Pancreas (tissue), 10 donors: ENCODE measurements around the gene CDC14A. TPM values are rescaled to one million over a fixed set of nuclear protein-coding genes. Genes with fewer than 3 reads are reported as not detected.
"Not testable (repeated sequence)": the region's sequence is repeated elsewhere in the genome, so short reads cannot be mapped to it uniquely, and the experiment has no call there.

Source experiments
- ATAC-seq, 4 donors: fragments of 200-7000 bp; cut with Tn5 transposase; one replicate each; pipeline versions ENCODE4 v1.8.0 to v1.9.1; 2020; ENCODE audit warnings: mild to moderate bottlenecking in 4 of 4, moderate library complexity in 4 of 4
- DNase-seq, 6 donors: peaks; one replicate each; pipeline ENCODE4 v3.0.0-alpha.2; 2020
- FAIRE-seq: peaks from 2 replicates; lab custom pipeline; 2012; peaks lifted over from hg19 to GRCh38; lab: Jason Lieb, UNC
- H3K27ac ChIP-seq, 4 donors: fragments of 200-600 bp; sonication (generic); 1 replicate in 3 of 4; 2 replicates in 1 of 4; pipeline versions ENCODE4 v1.5.0 to v1.8.0; 2020
- H3K27me3 ChIP-seq, 4 donors: fragments of 200-600 bp; one replicate each; pipeline ENCODE4 v1.8.0; 2021
- H3K36me3 ChIP-seq, 3 donors: fragments of 200-600 bp; sonication (generic) in 1 of 3; one replicate each; pipeline versions ENCODE4 v1.5.0 to v1.8.0; 2020 to 2021
- H3K4me1 ChIP-seq, 3 donors: fragments of 200-600 bp; one replicate each; pipeline ENCODE4 v1.8.0; 2021
- H3K4me3 ChIP-seq, 4 donors: fragments of 200-600 bp; sonication (generic) in 2 of 4; one replicate each; pipeline versions ENCODE4 v1.5.0 to v1.8.0; 2020 to 2021
- H3K9me3 ChIP-seq, 4 donors: fragments of 200-600 bp; one replicate each; pipeline ENCODE4 v1.8.0; 2021
- CTCF ChIP-seq, 4 donors: fragments of 200-600 bp; sonication (generic) in 3 of 4; IDR thresholded peaks; one replicate each; pipeline versions ENCODE4 v1.5.0 to v1.8.0; 2021; ENCODE audit warnings: antibody characterized with exemption in 4 of 4
- WGBS, 2 donors: extraction: QIAGEN DNeasy Blood & Tissue Kit; methylation state at CpG; one replicate each; pipeline ENCODE4 v1.1.7; 2013; 5-methylcytosine and 5-hydroxymethylcytosine counted together
- intact Hi-C, 3 donors: fragments of 100-400 bp; cut with DNase I; formaldehyde crosslinking; loops; one replicate each; pipeline versions ENCODE4 v1.11.1 to v1.14.2; 2022
- polyA plus RNA-seq, 2 donors: library from polyadenylated mRNA; stranded (reverse); fragments of 200-250 nt; gene quantifications; one replicate each; pipeline ENCODE4 v1.2.3, GENCODE V29; 2013
- total RNA-seq, 6 donors: library from RNA; stranded (reverse); fragmentation: NEBNext Ultra II Directional in 4 of 6; extraction: Animal tissue kit (Norgen Biotek cat#: 25700) in 4 of 6; gene quantifications; one replicate each; pipeline versions ENCODE4 v1.2.1 to v1.2.4, GENCODE V29; 2021 to 2023
- donor health status: healthy with polysubstance abuse.
- donor health status: DM: no; HTN: no; CAD: no; lungs with moderate emphysema.
- donor health status: DM: no; HTN: no; CAD: no.
- donor health status: control.
- donor health status: control.
- donor health status: Bipolar disorder and iron deficiency.
- donor health status: DM: yes; HTN: yes; CAD: no.
- donor health status: DM: no; HTN: no; CAD: no.
- donor health status: DM: no; HTN: no; CAD: no.
- donor health status: DM: yes; HTN: yes; CAD: no.

The CDC14A gene
- total and polyA plus RNA-seq, 8 donors = 1.4 to 5.2 (median 3.0) TPM

GRCh38 chr1:100364697-100365096 is 12.4 kb downstream of the CDC14A start:
- intact Hi-C loops = no loop called here
- TF ChIP-seq CTCF (IDR thresholded peaks at IDR 0.05) = no peak
- no peak overlapping the region for H3K4me3 ChIP-seq
- no peaks in the 10 kb centered on the region for H3K9me3 ChIP-seq
- ATAC-seq (no peak), DNase-seq (no peak), FAIRE-seq (no peak)
- H3K27ac ChIP-seq = no peak overlapping the region
- no peaks in the 10 kb centered on the region for H3K27me3 ChIP-seq
- WGBS, 2 donors = 59 to 63% methylated on average over 3 of the region's 3 CpGs
- no peaks in the 10 kb centered on the region for H3K4me1 ChIP-seq
- H3K36me3 ChIP-seq = no peaks in the 10 kb centered on the region

DNA sequence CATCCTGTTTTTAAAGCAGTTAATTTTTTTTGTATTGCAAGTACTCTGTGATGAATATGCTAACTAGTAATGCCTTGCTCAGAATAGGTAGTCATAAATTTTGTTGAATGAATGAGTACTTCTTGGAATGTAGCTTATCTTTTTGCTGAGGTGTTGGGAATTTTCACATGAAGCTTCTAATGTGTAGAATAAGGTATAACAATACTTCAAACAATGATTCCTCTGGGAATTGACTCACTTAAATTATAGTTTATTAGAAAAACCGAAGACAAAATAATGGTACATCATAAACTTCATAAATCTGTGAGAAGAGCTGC is 13.9 kb downstream of the CDC14A start:
- FAIRE-seq = no peak
- Histone ChIP-seq H3K4me3 (no peak overlapping the region), H3K36me3 (no peaks in the 10 kb centered on the region), H3K27ac (no peak overlapping the region), H3K4me1 (no peaks in the 10 kb centered on the region), H3K9me3 (no peaks in the 10 kb centered on the region), H3K27me3 (no peaks in the 10 kb centered on the region)
- no peak for TF ChIP-seq CTCF (IDR thresholded peaks at IDR 0.05)
- intact Hi-C loops = no loop called here
- WGBS, 2 donors = 68 to 97% methylated on average over 1 of the region's 1 CpG
- no peak for DNase-seq
- no peak for ATAC-seq

DNA sequence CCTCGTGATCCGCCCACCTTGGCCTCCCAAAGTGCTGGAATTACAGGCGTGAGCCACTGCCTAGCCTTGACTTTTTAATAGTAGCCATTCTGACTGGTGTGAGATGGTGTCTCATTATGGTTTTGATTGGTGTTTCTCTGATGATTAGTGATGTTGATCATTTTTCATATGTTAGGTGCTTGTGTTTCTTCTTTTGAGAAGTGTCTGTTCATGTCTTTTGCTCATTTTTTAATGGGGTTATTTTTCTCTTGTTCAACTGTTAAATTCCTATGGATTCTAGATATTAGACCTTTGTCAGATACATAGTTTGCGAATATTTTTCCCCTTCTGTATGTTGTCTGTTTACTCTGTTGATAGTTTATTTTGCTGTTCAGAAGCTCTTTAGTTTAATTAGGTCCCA is 17.0 kb downstream of the CDC14A start:
- H3K27me3 ChIP-seq, intact Hi-C loops, H3K27ac ChIP-seq, H3K9me3 ChIP-seq, H3K36me3 ChIP-seq, FAIRE-seq, ATAC-seq, H3K4me3 ChIP-seq, DNase-seq, H3K4me1 ChIP-seq: not testable (repeated sequence)
- WGBS, 2 donors = 97 to 99% methylated on average over 4 of the region's 4 CpGs

DNA sequence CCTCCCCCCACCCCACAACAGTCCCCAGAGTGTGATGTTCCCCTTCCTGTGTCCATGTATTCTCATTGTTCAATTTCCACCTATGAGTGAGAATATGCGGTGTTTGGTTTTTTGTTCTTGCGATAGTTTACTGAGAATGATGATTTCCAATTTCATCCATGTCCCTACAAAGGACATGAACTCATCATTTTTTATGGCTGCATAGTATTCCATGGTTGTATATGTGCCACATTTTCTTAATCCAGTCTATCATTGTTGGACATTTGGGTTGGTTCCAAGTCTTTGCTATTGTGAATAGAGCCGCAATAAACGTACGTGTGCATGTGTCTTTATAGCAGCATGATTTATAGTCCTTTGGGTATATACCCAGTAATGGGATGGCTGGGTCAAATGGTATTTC is 21.6 kb downstream of the CDC14A start:
- H3K9me3 ChIP-seq, H3K4me3 ChIP-seq, H3K27me3 ChIP-seq, H3K36me3 ChIP-seq, ATAC-seq, DNase-seq, H3K4me1 ChIP-seq, FAIRE-seq, intact Hi-C loops, H3K27ac ChIP-seq: not testable (repeated sequence)
- 79 to 80% methylated on average over 2 to 3 of the region's 5 CpGs for WGBS, 2 donors

DNA sequence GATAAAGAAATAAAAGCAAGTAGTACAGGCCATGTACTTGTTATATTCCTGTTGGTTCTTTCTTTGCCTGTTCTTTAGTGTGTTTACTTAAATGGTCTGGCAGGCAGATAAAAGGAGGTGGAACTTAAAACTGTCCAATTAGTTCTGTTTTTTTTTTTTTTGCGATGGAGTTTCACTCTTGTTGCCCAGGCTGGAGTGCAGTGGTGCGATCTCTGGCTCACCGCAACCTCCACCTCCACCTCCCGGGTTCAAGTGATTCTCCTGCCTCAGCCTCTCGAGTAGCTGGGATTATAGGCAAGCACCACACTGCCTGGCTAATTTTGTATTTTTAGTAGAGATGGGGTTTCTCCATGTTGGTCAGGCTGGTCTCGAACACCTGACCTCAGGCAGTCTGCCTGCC is 24.6 kb downstream of the CDC14A start:
- H3K4me3 ChIP-seq, H3K4me1 ChIP-seq, H3K9me3 ChIP-seq, intact Hi-C loops, DNase-seq, H3K27ac ChIP-seq, FAIRE-seq, ATAC-seq, H3K27me3 ChIP-seq, H3K36me3 ChIP-seq: not testable (repeated sequence)
- WGBS, 2 donors = 80 to 88% methylated on average over 6 of the region's 6 CpGs

GRCh38 chr1:100377590-100378361 is 25.5 kb downstream of the CDC14A start:
- H3K4me1 ChIP-seq = no peaks in the 10 kb centered on the region
- H3K27me3 ChIP-seq = no peaks in the 10 kb centered on the region
- H3K36me3 ChIP-seq = no peaks in the 10 kb centered on the region
- no peak for TF ChIP-seq CTCF (IDR thresholded peaks at IDR 0.05)
- intact Hi-C loops = no loop called here
- no peak for ATAC-seq
- no peak for FAIRE-seq
- H3K27ac ChIP-seq = no peak overlapping the region
- no peaks in the 10 kb centered on the region for H3K9me3 ChIP-seq
- DNase-seq = no peak
- H3K4me3 ChIP-seq = no peak overlapping the region
